Measurements from ENCODE around the gene FRMD4A. TPM values are rescaled to one million over a fixed set of nuclear protein-coding genes. Genes with fewer than 3 reads are reported as not detected.

Gene FRMD4A
- total RNA-seq, 4 donors from 2014 or later: 27.5 to 40.4 (median 33.0) TPM

DNA sequence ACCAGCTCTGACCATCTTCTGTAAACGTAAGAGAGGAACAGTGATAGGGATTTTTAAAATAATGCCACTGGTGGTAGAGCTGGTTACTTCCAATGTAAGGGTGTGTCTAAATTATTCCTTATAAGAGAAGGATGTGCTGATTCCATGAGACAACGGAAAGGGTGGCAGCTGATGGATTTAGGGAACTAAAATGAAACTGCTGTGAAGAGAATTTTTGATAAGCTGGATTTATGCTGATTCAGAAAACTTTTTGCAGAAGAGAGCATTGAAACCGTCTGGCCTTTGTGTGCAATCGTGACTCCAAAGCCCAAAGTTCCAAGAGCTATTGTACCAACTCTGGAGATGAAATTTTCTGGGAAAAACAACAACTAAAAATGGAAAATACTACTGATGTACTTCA lies 443.0 kb downstream of the FRMD4A start:
- no peak for DNase-seq (ENCODE audit: low spot score in 2 of 2)
- 66 to 71% methylated on average over 4 of the region's 4 CpGs for WGBS, 2 donors
- TF ChIP-seq POLR2A (IDR thresholded peaks at IDR 0.05): no peak
- TF ChIP-seq, protein P1, sequence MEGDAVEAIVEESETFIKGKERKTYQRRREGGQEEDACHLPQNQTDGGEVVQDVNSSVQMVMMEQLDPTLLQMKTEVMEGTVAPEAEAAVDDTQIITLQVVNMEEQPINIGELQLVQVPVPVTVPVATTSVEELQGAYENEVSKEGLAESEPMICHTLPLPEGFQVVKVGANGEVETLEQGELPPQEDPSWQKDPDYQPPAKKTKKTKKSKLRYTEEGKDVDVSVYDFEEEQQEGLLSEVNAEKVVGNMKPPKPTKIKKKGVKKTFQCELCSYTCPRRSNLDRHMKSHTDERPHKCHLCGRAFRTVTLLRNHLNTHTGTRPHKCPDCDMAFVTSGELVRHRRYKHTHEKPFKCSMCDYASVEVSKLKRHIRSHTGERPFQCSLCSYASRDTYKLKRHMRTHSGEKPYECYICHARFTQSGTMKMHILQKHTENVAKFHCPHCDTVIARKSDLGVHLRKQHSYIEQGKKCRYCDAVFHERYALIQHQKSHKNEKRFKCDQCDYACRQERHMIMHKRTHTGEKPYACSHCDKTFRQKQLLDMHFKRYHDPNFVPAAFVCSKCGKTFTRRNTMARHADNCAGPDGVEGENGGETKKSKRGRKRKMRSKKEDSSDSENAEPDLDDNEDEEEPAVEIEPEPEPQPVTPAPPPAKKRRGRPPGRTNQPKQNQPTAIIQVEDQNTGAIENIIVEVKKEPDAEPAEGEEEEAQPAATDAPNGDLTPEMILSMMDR (IDR thresholded peaks at IDR 0.05): no peak
- H3K4me3 ChIP-seq (ENCODE audit: low read depth, poor library complexity, severe bottlenecking): no peak overlapping the region
- intact Hi-C loops (cut with DNase I; ENCODE audit: low total_unique reads): no loop called here

DNA sequence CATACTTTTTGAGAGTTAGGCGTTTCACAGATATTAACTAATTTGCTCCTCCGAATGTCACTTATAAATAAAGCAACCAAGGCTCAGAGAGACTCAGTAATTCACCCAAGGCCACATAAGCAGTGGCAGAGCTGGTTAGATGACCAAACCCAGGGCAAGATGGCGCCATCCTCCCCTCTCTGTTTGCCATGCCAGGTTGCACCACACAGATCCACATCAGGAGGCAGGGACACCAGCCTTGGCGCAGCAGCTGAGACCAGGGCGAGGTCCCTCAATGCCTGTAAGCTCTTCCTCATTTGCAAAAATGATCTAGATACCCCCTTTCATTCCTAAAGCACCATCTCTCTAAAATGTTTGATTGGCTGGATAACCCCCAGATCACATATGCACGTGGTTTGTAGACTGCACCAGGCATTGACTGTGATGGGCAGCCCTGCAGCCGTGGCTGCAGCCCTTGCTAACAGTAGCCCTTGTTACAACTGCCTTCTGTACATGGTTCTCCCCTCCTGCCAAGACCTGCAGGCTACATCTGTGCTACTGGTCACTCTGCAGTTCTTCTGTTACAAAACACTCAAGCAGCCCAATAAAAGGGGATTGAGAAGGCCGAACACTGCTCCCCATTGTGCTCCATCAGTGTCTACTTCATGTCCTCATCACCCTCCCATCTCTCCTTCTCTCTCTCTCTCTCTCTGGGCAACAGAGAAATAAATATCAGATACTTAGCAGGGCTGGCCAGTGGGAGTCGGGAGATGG lies 445.3 kb downstream of the FRMD4A start:
- no peak for DNase-seq (ENCODE audit: low spot score in 2 of 2)

GRCh38 chr10:13883636-13884444 lies 446.9 kb downstream of the FRMD4A start:
- intact Hi-C loops (cut with DNase I; ENCODE audit: low total_unique reads): no loop called here
- no peak for DNase-seq (ENCODE audit: low spot score in 2 of 2)
- no peak overlapping the region for H3K4me3 ChIP-seq (ENCODE audit: low read depth, poor library complexity, severe bottlenecking)
- TF ChIP-seq, protein P1 (IDR thresholded peaks at IDR 0.05): no peak
- TF ChIP-seq POLR2A (IDR thresholded peaks at IDR 0.05): no peak
- WGBS, 2 donors: 49 to 59% methylated on average over 8 of the region's 8 CpGs

More for the DNA sequence above, 445.3 kb downstream of the FRMD4A start:
- no peak overlapping the region for H3K4me3 ChIP-seq (ENCODE audit: low read depth, poor library complexity, severe bottlenecking)
- WGBS, 2 donors: 90 to 92% methylated on average over 9 of the region's 9 CpGs
- intact Hi-C loops (cut with DNase I; ENCODE audit: low total_unique reads): no loop called here
- no peak for TF ChIP-seq POLR2A (IDR thresholded peaks at IDR 0.05)
- TF ChIP-seq, protein P1 (IDR thresholded peaks at IDR 0.05): no peak

GRCh38 chr10:13882119-13882711 lies 448.5 kb downstream of the FRMD4A start:
- DNase-seq (ENCODE audit: low spot score in 2 of 2): peak; percentile 43 to 83
- TF ChIP-seq POLR2A (IDR thresholded peaks at IDR 0.05): no peak
- TF ChIP-seq, protein P1 (IDR thresholded peaks at IDR 0.05): no peak
- 42 to 64% methylated on average over 7 of the region's 7 CpGs for WGBS, 2 donors
- intact Hi-C loops (cut with DNase I; ENCODE audit: low total_unique reads): no loop called here
- no peak overlapping the region for H3K4me3 ChIP-seq (ENCODE audit: low read depth, poor library complexity, severe bottlenecking)

GRCh38 chr10:13880760-13881159 lies 450.0 kb downstream of the FRMD4A start:
- TF ChIP-seq POLR2A (IDR thresholded peaks at IDR 0.05): no peak
- TF ChIP-seq, protein P1 (IDR thresholded peaks at IDR 0.05): no peak
- intact Hi-C loops (cut with DNase I; ENCODE audit: low total_unique reads): no loop called here
- WGBS, 2 donors: 85 to 88% methylated on average over 3 of the region's 3 CpGs
- no peak for DNase-seq (ENCODE audit: low spot score in 2 of 2)
- H3K4me3 ChIP-seq (ENCODE audit: low read depth, poor library complexity, severe bottlenecking): no peak overlapping the region
